ENCODE results near the gene SOX6.

SOX6 gene

GRCh38 chr11:16047073-16047472, 309.3 kb downstream of the SOX6 start:
- DNase-seq = no peak
- Histone ChIP-seq H3K36me3 (peaks cover 4 to 15% (median 9%) of the 10 kb centered on the region in 3 donors), H3K27ac (no peak overlapping the region), H3K4me1 (no peaks in the 10 kb centered on the region), H3K9me3 (no peaks in the 10 kb centered on the region), H3K4me3 (no peak overlapping the region), H3K27me3 (no peaks in the 10 kb centered on the region)
- TF ChIP-seq CTCF (IDR thresholded peaks at IDR 0.05) = no peak
- intact Hi-C loops (cut with DNase I; ENCODE audit: low total_unique reads) = no loop called here

GRCh38 chr11:16043617-16044016, 312.7 kb downstream of the SOX6 start:
- H3K27ac ChIP-seq = no peak overlapping the region
- no peaks in the 10 kb centered on the region for H3K9me3 ChIP-seq
- intact Hi-C loops (cut with DNase I; ENCODE audit: low total_unique reads) = no loop called here
- no peaks in the 10 kb centered on the region for H3K4me1 ChIP-seq
- H3K36me3 ChIP-seq = peaks cover 0 to 9% (median 5%) of the 10 kb centered on the region in 3 donors
- no peaks in the 10 kb centered on the region for H3K27me3 ChIP-seq
- no peak overlapping the region for H3K4me3 ChIP-seq
- no peak for TF ChIP-seq CTCF (IDR thresholded peaks at IDR 0.05)
- DNase-seq = no peak

GRCh38 chr11:16041207-16041606, 315.1 kb downstream of the SOX6 start:
- Histone ChIP-seq H3K4me3 (no peak overlapping the region), H3K36me3 (no peaks in the 10 kb centered on the region), H3K9me3 (no peaks in the 10 kb centered on the region), H3K27ac (no peak overlapping the region), H3K27me3 (no peaks in the 10 kb centered on the region), H3K4me1 (no peaks in the 10 kb centered on the region)
- intact Hi-C loops (cut with DNase I; ENCODE audit: low total_unique reads) = no loop called here
- DNase-seq = no peak
- TF ChIP-seq CTCF (IDR thresholded peaks at IDR 0.05) = no peak

- intact Hi-C loops (cut with DNase I; ENCODE audit: low total_unique reads) = no loop called here
- DNase-seq = no peak
Measured at GRCh38 chr11:16040151-16040550, 316.2 kb downstream of the SOX6 start.

GRCh38 chr11:16037179-16037578, 319.2 kb downstream of the SOX6 start:
- DNase-seq = no peak

More at GRCh38 chr11:16040151-16040550, 316.2 kb downstream of the SOX6 start:
- Histone ChIP-seq H3K9me3 (no peaks in the 10 kb centered on the region), H3K4me3 (no peak overlapping the region), H3K27me3 (no peaks in the 10 kb centered on the region), H3K27ac (no peak overlapping the region), H3K4me1 (no peaks in the 10 kb centered on the region), H3K36me3 (no peaks in the 10 kb centered on the region)
- no peak for TF ChIP-seq CTCF (IDR thresholded peaks at IDR 0.05)

More at GRCh38 chr11:16037179-16037578, 319.2 kb downstream of the SOX6 start:
- H3K4me3 ChIP-seq = no peak overlapping the region
- H3K27ac ChIP-seq = no peak overlapping the region
- H3K9me3 ChIP-seq = no peaks in the 10 kb centered on the region
- peaks cover 0 to 8% (median 0%) of the 10 kb centered on the region in 4 donors for H3K4me1 ChIP-seq
- H3K27me3 ChIP-seq = no peaks in the 10 kb centered on the region
- no peak for TF ChIP-seq CTCF (IDR thresholded peaks at IDR 0.05)
- intact Hi-C loops (cut with DNase I; ENCODE audit: low total_unique reads) = no loop called here
- H3K36me3 ChIP-seq = no peaks in the 10 kb centered on the region

All from tibial artery (tissue), 4 donors.